ENCODE measurements around the gene ZNF491. TPM values are rescaled to one million over a fixed set of nuclear protein-coding genes. Genes with fewer than 3 reads are reported as not detected.

The ZNF491 gene
- total and polyA plus RNA-seq, 4 donors = 0.54 to 4.9 (median 1.8) TPM

- H3K9me3 ChIP-seq (ENCODE audit: control insufficient read depth in 4 of 4, insufficient read depth in 3 of 4, low read length in 3 of 4) = peaks cover 11 to 35% (median 23%) of the 10 kb centered on the region in 4 donors
- H3K9ac ChIP-seq (ENCODE audit: insufficient read depth in 1 of 2, low read length in 2 of 2) = no peak overlapping the region
These were observed 8.2 kb downstream of the ZNF491 start for GRCh38 chr19:11806354-11807098.

DNA sequence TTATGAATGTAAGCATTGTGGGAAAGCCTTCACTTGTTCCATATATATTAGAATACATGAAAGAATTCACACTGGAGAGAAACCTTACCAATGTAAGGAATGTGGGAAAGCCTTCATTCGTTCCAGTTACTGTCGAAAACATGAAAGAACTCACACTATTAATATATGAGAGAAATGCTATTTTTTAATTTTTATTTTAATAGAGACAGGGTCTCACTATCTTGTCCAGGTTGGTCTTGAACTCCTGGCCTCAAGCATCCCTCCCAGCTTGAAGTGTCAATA is 8.7 kb downstream of the ZNF491 start:
- Histone ChIP-seq H3K9ac (ENCODE audit: insufficient read depth in 1 of 2, low read length in 2 of 2) (no peak overlapping the region), H3K4me3 (no peak overlapping the region), H3K27me3 (ENCODE audit: control insufficient read depth in 3 of 3, insufficient read depth in 3 of 3, low read length in 2 of 3) (no peaks in the 10 kb centered on the region), H3K4me1 (ENCODE audit: control insufficient read depth in 5 of 5, insufficient read depth in 5 of 5, low read length in 5 of 5) (no peaks in the 10 kb centered on the region), H3K36me3 (ENCODE audit: control insufficient read depth in 4 of 4, insufficient read depth in 4 of 4, low read length in 4 of 4) (peaks cover 0 to 43% (median 31%) of the 10 kb centered on the region in 4 donors), H3K27ac (ENCODE audit: low read depth in 1 of 2, low read length in 1 of 2) (no peak overlapping the region), H3K9me3 (ENCODE audit: control insufficient read depth in 4 of 4, insufficient read depth in 3 of 4, low read length in 3 of 4) (peaks cover 11 to 35% (median 21%) of the 10 kb centered on the region in 4 donors)
- no peak for ATAC-seq (ENCODE audit: insufficient read depth, low FRiP score)
- DNase-seq = no peak
- TF ChIP-seq, protein P1, sequence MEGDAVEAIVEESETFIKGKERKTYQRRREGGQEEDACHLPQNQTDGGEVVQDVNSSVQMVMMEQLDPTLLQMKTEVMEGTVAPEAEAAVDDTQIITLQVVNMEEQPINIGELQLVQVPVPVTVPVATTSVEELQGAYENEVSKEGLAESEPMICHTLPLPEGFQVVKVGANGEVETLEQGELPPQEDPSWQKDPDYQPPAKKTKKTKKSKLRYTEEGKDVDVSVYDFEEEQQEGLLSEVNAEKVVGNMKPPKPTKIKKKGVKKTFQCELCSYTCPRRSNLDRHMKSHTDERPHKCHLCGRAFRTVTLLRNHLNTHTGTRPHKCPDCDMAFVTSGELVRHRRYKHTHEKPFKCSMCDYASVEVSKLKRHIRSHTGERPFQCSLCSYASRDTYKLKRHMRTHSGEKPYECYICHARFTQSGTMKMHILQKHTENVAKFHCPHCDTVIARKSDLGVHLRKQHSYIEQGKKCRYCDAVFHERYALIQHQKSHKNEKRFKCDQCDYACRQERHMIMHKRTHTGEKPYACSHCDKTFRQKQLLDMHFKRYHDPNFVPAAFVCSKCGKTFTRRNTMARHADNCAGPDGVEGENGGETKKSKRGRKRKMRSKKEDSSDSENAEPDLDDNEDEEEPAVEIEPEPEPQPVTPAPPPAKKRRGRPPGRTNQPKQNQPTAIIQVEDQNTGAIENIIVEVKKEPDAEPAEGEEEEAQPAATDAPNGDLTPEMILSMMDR (IDR thresholded peaks at IDR 0.05; ENCODE audit: control extremely low read depth, extremely low read depth) = no peak
- 95 to 97% methylated on average over 2 of the region's 2 CpGs for WGBS, 2 donors

More at GRCh38 chr19:11806354-11807098, 8.2 kb downstream of the ZNF491 start:
- Histone ChIP-seq H3K4me3 (no peak overlapping the region), H3K27me3 (ENCODE audit: control insufficient read depth in 3 of 3, insufficient read depth in 3 of 3, low read length in 2 of 3) (no peaks in the 10 kb centered on the region), H3K36me3 (ENCODE audit: control insufficient read depth in 4 of 4, insufficient read depth in 4 of 4, low read length in 4 of 4) (peaks cover 0 to 43% (median 31%) of the 10 kb centered on the region in 4 donors), H3K27ac (ENCODE audit: low read depth in 1 of 2, low read length in 1 of 2) (no peak overlapping the region), H3K4me1 (ENCODE audit: control insufficient read depth in 5 of 5, insufficient read depth in 5 of 5, low read length in 5 of 5) (no peaks in the 10 kb centered on the region)
- TF ChIP-seq, protein P1 (IDR thresholded peaks at IDR 0.05; ENCODE audit: control extremely low read depth, extremely low read depth) = no peak
- WGBS, 2 donors = 95% methylated on average over 11 of the region's 11 CpGs
- no peak for ATAC-seq (ENCODE audit: insufficient read depth, low FRiP score)
- peak in 2 of 3 donors; percentile 2 to 8 for DNase-seq

- Histone ChIP-seq H3K36me3 (ENCODE audit: control insufficient read depth in 4 of 4, insufficient read depth in 4 of 4, low read length in 4 of 4) (peaks cover 0 to 8% (median 4%) of the 10 kb centered on the region in 4 donors), H3K27ac (ENCODE audit: low read depth in 1 of 2, low read length in 1 of 2) (peak overlapping the region in 1 of 2 donors; percentile 27), H3K27me3 (ENCODE audit: control insufficient read depth in 3 of 3, insufficient read depth in 3 of 3, low read length in 2 of 3) (no peaks in the 10 kb centered on the region), H3K9ac (ENCODE audit: insufficient read depth in 1 of 2, low read length in 2 of 2) (peak overlapping the region in 1 of 2 donors; percentile 59), H3K4me3 (peak overlapping the region; percentile 79), H3K9me3 (ENCODE audit: control insufficient read depth in 4 of 4, insufficient read depth in 3 of 4, low read length in 3 of 4) (peaks cover 0 to 2% (median 0%) of the 10 kb centered on the region in 4 donors), H3K4me1 (ENCODE audit: control insufficient read depth in 5 of 5, insufficient read depth in 5 of 5, low read length in 5 of 5) (peaks cover 0 to 6% (median 2%) of the 10 kb centered on the region in 5 donors)
- peak; percentile 6 for ATAC-seq (ENCODE audit: insufficient read depth, low FRiP score)
- DNase-seq = no peak
- TF ChIP-seq, protein P1 (IDR thresholded peaks at IDR 0.05; ENCODE audit: control extremely low read depth, extremely low read depth) = no peak
- 1% methylated on average over 6 of the region's 6 CpGs for WGBS, 2 donors
These were observed 15.3 kb downstream of the ZNF491 start for GRCh38 chr19:11813703-11814028.
